Measurements from ENCODE around the gene ZBTB40. TPM values are rescaled to one million over a fixed set of nuclear protein-coding genes. Genes with fewer than 3 reads are reported as not detected.

Gene ZBTB40
- total and polyA plus RNA-seq, 9 of the 15 experiments (the other 6 are each of a cell fraction or from before 2014, with no cell fraction given), result 2.6 to 26.0 (median 18.8) TPM

GRCh38 chr1:22457345-22457744 is 5.7 kb downstream of the ZBTB40 start:
- Histone ChIP-seq H3K9me3 (replicated peaks; ENCODE audit: control insufficient read depth, insufficient read depth, low read depth, low read length) (no peaks in the 10 kb centered on the region), H3K27ac (ENCODE audit: extremely low read depth, low read depth, low read length) (no peak overlapping the region), H3K4me1 (replicated peaks in 1 of 2; ENCODE audit: control insufficient read depth in 2 of 2, insufficient read depth in 2 of 2, low read length in 2 of 2) (peaks cover 4 to 38% of the 10 kb centered on the region in 2 experiments; a peak in 4 of 5 replicates), H3K79me2 (ENCODE audit: control insufficient read depth, insufficient read depth, low read length) (peaks cover 85% of the 10 kb centered on the region), H4K20me1 (replicated peaks; ENCODE audit: control insufficient read depth, insufficient read depth, low read length) (peaks cover 12% of the 10 kb centered on the region), H3K27me3 (ENCODE audit: control insufficient read depth in 2 of 2, insufficient read depth in 2 of 2, low read length in 2 of 2) (no peaks in the 10 kb centered on the region), H3K36me3 (ENCODE audit: control insufficient read depth, insufficient read depth, low read length) (0 out of 3 replicates have a peak, but pooled peaks cover 2% of the 10 kb centered on the region), H2AFZ (ENCODE audit: low read depth, low read length) (no peak overlapping the region), H3K4me3 (no peak overlapping the region), H3K4me2 (ENCODE audit: insufficient read depth, low read length) (no peak overlapping the region), H3K9me1 (ENCODE audit: control insufficient read depth, insufficient read depth, low read length) (no peaks in the 10 kb centered on the region), H3K9ac (ENCODE audit: insufficient read depth in 1 of 2, low read depth in 2 of 2, low read length in 2 of 2) (no peak overlapping the region)
- ChIA-PET POLR2A (no interaction called here), CTCF (ENCODE audit: low intra/inter-chr PET ratio) (no interaction called here)
- intact Hi-C loops (cut with micrococcal nuclease), result no loop called here
- FAIRE-seq (no peak), DNase-seq (ENCODE audit: extremely low read depth in 1 of 4, low spot score in 3 of 4) (no peak), ATAC-seq (no peak)
- BruUV-seq (replicated peaks), result no TSS peak
- TF ChIP-seq CSDE1 (IDR thresholded peaks at IDR 0.05), result no peak
- TF ChIP-seq HCFC1 (IDR thresholded peaks at IDR 0.05; ENCODE audit: low read depth, low read length), result no peak
- TF ChIP-seq SMARCB1 (IDR thresholded peaks at IDR 0.05; ENCODE audit: insufficient read length, low read depth), result no peak
- no peak for TF ChIP-seq CAMTA2 (CRISPR knock-in tag; conservative IDR thresholded peaks at IDR 0.05)
- TF ChIP-seq, protein P1, sequence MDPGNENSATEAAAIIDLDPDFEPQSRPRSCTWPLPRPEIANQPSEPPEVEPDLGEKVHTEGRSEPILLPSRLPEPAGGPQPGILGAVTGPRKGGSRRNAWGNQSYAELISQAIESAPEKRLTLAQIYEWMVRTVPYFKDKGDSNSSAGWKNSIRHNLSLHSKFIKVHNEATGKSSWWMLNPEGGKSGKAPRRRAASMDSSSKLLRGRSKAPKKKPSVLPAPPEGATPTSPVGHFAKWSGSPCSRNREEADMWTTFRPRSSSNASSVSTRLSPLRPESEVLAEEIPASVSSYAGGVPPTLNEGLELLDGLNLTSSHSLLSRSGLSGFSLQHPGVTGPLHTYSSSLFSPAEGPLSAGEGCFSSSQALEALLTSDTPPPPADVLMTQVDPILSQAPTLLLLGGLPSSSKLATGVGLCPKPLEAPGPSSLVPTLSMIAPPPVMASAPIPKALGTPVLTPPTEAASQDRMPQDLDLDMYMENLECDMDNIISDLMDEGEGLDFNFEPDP (CRISPR knock-in tag; IDR thresholded peaks at IDR 0.05), result no peak
- TF ChIP-seq SMAD4 (CRISPR knock-in tag; conservative IDR thresholded peaks at IDR 0.05), result no peak
- TF ChIP-seq ZNF224 (CRISPR knock-in tag; IDR thresholded peaks at IDR 0.05), result no peak
- TF ChIP-seq KHSRP (IDR thresholded peaks at IDR 0.05), result no peak
- in situ Hi-C loops (cut with MboI), result no loop called here
- WGBS (ENCODE audit: insufficient coverage, low coverage, missing lambda C conversion rate), result 31% methylated on average over 3 of the region's 3 CpGs

All from K562 (cell line).